Measurements from ENCODE around the gene PLSCR2.
"Not testable (repeated sequence)": the region's sequence is repeated elsewhere in the genome, so short reads cannot be mapped to it uniquely, and the experiment has no call there.

Gene PLSCR2

GRCh38 chr3:146485297-146485696 is 15.9 kb upstream of the PLSCR2 start:
- DNase-seq (ENCODE audit: low read depth) = no peak

- DNase-seq (ENCODE audit: low read depth) = no peak
These were observed 6.9 kb upstream of the PLSCR2 start for GRCh38 chr3:146476094-146476740.

- DNase-seq (ENCODE audit: low read depth) = not testable (repeated sequence)
These were observed 5.6 kb upstream of the PLSCR2 start for GRCh38 chr3:146474976-146475375.

GRCh38 chr3:146473726-146474125 is 4.4 kb upstream of the PLSCR2 start:
- DNase-seq (ENCODE audit: low read depth) = no peak

- no peak for DNase-seq (ENCODE audit: low read depth)
These were observed 3.2 kb upstream of the PLSCR2 start for GRCh38 chr3:146472611-146473010.

- no peak for DNase-seq (ENCODE audit: low read depth)
These were observed 1.7 kb upstream of the PLSCR2 start for GRCh38 chr3:146471012-146471411.

GRCh38 chr3:146470425-146470990 is 1.1 kb upstream of the PLSCR2 start:
- no peak for DNase-seq (ENCODE audit: low read depth)

GRCh38 chr3:146468671-146469149 is 651 bp downstream of the PLSCR2 start:
- DNase-seq (ENCODE audit: low read depth) = no peak

GRCh38 chr3:146468234-146468633 is 1.1 kb downstream of the PLSCR2 start:
- no peak for DNase-seq (ENCODE audit: low read depth)

GRCh38 chr3:146466604-146467003 is 2.8 kb downstream of the PLSCR2 start:
- no peak for DNase-seq (ENCODE audit: low read depth)

GRCh38 chr3:146465693-146466465 is 3.5 kb downstream of the PLSCR2 start:
- DNase-seq (ENCODE audit: low read depth) = no peak

- no peak for DNase-seq (ENCODE audit: low read depth)
These were observed 4.6 kb downstream of the PLSCR2 start for GRCh38 chr3:146464783-146465182.

- DNase-seq (ENCODE audit: low read depth) = no peak
These were observed 5.3 kb downstream of the PLSCR2 start for GRCh38 chr3:146464005-146464595.

- DNase-seq (ENCODE audit: low read depth) = no peak
These were observed 14.6 kb downstream of the PLSCR2 start for GRCh38 chr3:146454796-146455195.

- no peak for DNase-seq (ENCODE audit: low read depth)
These were observed 19.7 kb downstream of the PLSCR2 start for GRCh38 chr3:146449613-146450012.

GRCh38 chr3:146449076-146449475 is 20.3 kb downstream of the PLSCR2 start:
- DNase-seq (ENCODE audit: low read depth) = no peak

GRCh38 chr3:146446026-146446425 is 23.3 kb downstream of the PLSCR2 start:
- DNase-seq (ENCODE audit: low read depth) = no peak

GRCh38 chr3:146440310-146440709 is 29.1 kb downstream of the PLSCR2 start:
- DNase-seq (ENCODE audit: low read depth) = not testable (repeated sequence)

GRCh38 chr3:146432066-146432465 is 37.3 kb downstream of the PLSCR2 start:
- no peak for DNase-seq (ENCODE audit: low read depth)

GRCh38 chr3:146431240-146431639 is 38.1 kb downstream of the PLSCR2 start:
- no peak for DNase-seq (ENCODE audit: low read depth)

- DNase-seq (ENCODE audit: low read depth) = no peak
These were observed 44.0 kb downstream of the PLSCR2 start for GRCh38 chr3:146425341-146425740.
